Hepatocyte (in vitro differentiated cells): ENCODE measurements around the gene AMPD3. TPM values are rescaled to one million over a fixed set of nuclear protein-coding genes. Genes with fewer than 3 reads are reported as not detected.

Experiments
- DNase-seq: peaks from one replicate; pipeline ENCODE4 v3.0.0-alpha.2; 2016; ENCODE audit warnings: low spot score
- H2AFZ ChIP-seq: fragments of 200-600 bp; sonication (generic); 2 replicates; pipeline ENCODE4 v1.6.0; 2016; ENCODE audit warnings: antibody characterized with exemption, mild to moderate bottlenecking
- H3K27ac ChIP-seq: fragments of 200-600 bp; sonication (generic); 2 replicates; pipeline ENCODE4 v1.5.1; 2016; ENCODE audit warnings: mild to moderate bottlenecking
- H3K27me3 ChIP-seq: fragments of 200-600 bp; sonication (generic); 2 replicates; pipeline ENCODE4 v1.6.1; 2016
- H3K36me3 ChIP-seq: fragments of 200-600 bp; sonication (generic); replicated peaks from 2 replicates; pipeline ENCODE4 v1.5.1; 2016; ENCODE audit warnings: low read depth; ENCODE audit not compliant: insufficient read depth
- H3K4me1 ChIP-seq: fragments of 200-600 bp; sonication (generic); 2 replicates; pipeline ENCODE4 v1.5.1; 2016; ENCODE audit warnings: mild to moderate bottlenecking, moderate library complexity; ENCODE audit not compliant: insufficient read depth
- H3K4me2 ChIP-seq: fragments of 200-600 bp; sonication (generic); 2 replicates; pipeline ENCODE4 v1.6.0; 2016
- H3K4me3 ChIP-seq: fragments of 200-600 bp; sonication (generic); 2 replicates; pipeline ENCODE4 v1.5.1; 2016; ENCODE audit warnings: mild to moderate bottlenecking
- H3K79me2 ChIP-seq: fragments of 200-600 bp; sonication (generic); 2 replicates; pipeline ENCODE4 v1.6.0; 2017; ENCODE audit warnings: mild to moderate bottlenecking
- H3K9me2 ChIP-seq: fragments of 200-600 bp; sonication (generic); replicated peaks from 2 replicates; pipeline ENCODE4 v1.6.0; 2017; ENCODE audit warnings: mild to moderate bottlenecking; ENCODE audit not compliant: insufficient read depth
- H3K9me3 ChIP-seq: fragments of 200-600 bp; sonication (generic); 2 replicates; pipeline ENCODE4 v1.5.1; 2016; ENCODE audit warnings: low read depth, mild to moderate bottlenecking
- H4K20me1 ChIP-seq: fragments of 200-600 bp; sonication (generic); 2 replicates; pipeline ENCODE4 v1.6.0; 2016; ENCODE audit warnings: mild to moderate bottlenecking; ENCODE audit not compliant: insufficient read depth, poor library complexity, severe bottlenecking
- CTCF ChIP-seq: fragments of 200-600 bp; sonication (generic); IDR thresholded peaks from 2 replicates; pipeline ENCODE4 v1.5.1; 2016; ENCODE audit warnings: antibody characterized with exemption, mild to moderate bottlenecking; ENCODE audit not compliant: poor library complexity
- EZH2 ChIP-seq: fragments of 200-600 bp; sonication (generic); IDR thresholded peaks from 2 replicates; pipeline ENCODE4 v1.6.1; 2016; ENCODE audit warnings: antibody characterized with exemption, mild to moderate bottlenecking, borderline replicate concordance
- EZH2phosphoT487 ChIP-seq: fragments of 200-600 bp; sonication (generic); IDR thresholded peaks from one replicate; pipeline ENCODE4 v1.6.1; 2018; ENCODE audit warnings: antibody characterized with exemption, mild to moderate bottlenecking, low read depth, moderate library complexity; ENCODE audit not compliant: unreplicated experiment, severe bottlenecking
- WGBS: methylation state at CpG from one replicate; pipeline ENCODE4 v1.1.6; 2016; ENCODE audit warnings: low lambda C conversion rate; ENCODE audit errors: missing lambda C conversion rate; 5-methylcytosine and 5-hydroxymethylcytosine counted together
- polyA plus RNA-seq: library from polyadenylated mRNA; unstranded; fragments of >200 nt; fragmentation: Nextera tagmentation; extraction: Ambion mirVana; gene quantifications from 2 replicates; pipeline ENCODE4 v1.2.1, GENCODE V29; 2016
- total RNA-seq: library from RNA; depleted of rRNA; stranded (reverse); fragments of >200 nt; gene quantifications from 2 replicates; pipeline ENCODE4 v1.2.3, GENCODE V29; 2014

The AMPD3 gene
- total and polyA plus RNA-seq, 2 experiments from 2014 or later: 1.8 to 4.1 TPM

GRCh38 chr11:10526974-10527918, 72.2 kb downstream of the AMPD3 start:
- H4K20me1 ChIP-seq: no peaks in the 10 kb centered on the region
- no peak for TF ChIP-seq EZH2
- no peak for TF ChIP-seq EZH2phosphoT487
- no peak for TF ChIP-seq CTCF
- H3K36me3 ChIP-seq: no peaks in the 10 kb centered on the region
- no peaks in the 10 kb centered on the region for H3K9me2 ChIP-seq
- H3K79me2 ChIP-seq: no peaks in the 10 kb centered on the region
- H3K4me2 ChIP-seq: no peak overlapping the region
- DNase-seq: no peak
- H3K4me1 ChIP-seq: peaks cover 20% of the 10 kb centered on the region
- no peaks in the 10 kb centered on the region for H3K9me3 ChIP-seq
- WGBS: 85% methylated on average over 6 of the region's 6 CpGs
- no peak overlapping the region for H3K4me3 ChIP-seq
- no peaks in the 10 kb centered on the region for H3K27me3 ChIP-seq
- no peak overlapping the region for H2AFZ ChIP-seq
- H3K27ac ChIP-seq: peak overlapping the region; percentile 47

- H3K36me3 ChIP-seq: no peaks in the 10 kb centered on the region
Measured at GRCh38 chr11:10528121-10528520, 73.1 kb downstream of the AMPD3 start.

DNA sequence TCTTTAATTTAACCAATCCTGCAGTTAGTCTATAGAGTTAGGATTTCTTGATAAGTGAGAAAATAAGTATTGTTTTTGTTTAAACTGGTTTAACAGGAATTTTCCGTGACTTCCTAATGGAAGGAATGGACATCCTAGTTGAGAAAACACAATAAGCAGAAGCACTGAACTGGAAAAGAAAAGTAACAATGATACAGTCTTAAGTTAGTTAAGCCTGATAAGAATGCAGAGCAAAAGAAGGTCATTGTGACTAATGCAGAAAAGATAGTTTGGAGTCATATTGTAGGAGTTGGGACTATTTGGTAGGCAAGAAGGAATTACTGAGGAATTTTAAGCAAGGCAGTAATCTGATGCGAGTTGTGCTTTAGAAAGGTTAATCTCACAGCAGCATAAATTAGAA, 74.2 kb downstream of the AMPD3 start:
- Histone ChIP-seq H3K9me3 (no peaks in the 10 kb centered on the region), H3K9me2 (no peaks in the 10 kb centered on the region), H3K79me2 (no peaks in the 10 kb centered on the region), H3K4me1 (peaks cover 18% of the 10 kb centered on the region), H2AFZ (no peak overlapping the region), H4K20me1 (no peaks in the 10 kb centered on the region), H3K4me3 (no peak overlapping the region), H3K27me3 (no peaks in the 10 kb centered on the region), H3K4me2 (no peak overlapping the region), H3K36me3 (no peaks in the 10 kb centered on the region), H3K27ac (no peak overlapping the region)
- no peak for DNase-seq
- TF ChIP-seq CTCF: no peak
- TF ChIP-seq EZH2: no peak
- no peak for TF ChIP-seq EZH2phosphoT487
- 83% methylated on average over 2 of the region's 2 CpGs for WGBS

More at GRCh38 chr11:10528121-10528520, 73.1 kb downstream of the AMPD3 start:
- Histone ChIP-seq H3K4me3 (no peak overlapping the region), H3K27me3 (no peaks in the 10 kb centered on the region), H2AFZ (no peak overlapping the region), H3K9me2 (no peaks in the 10 kb centered on the region), H3K4me2 (peak overlapping the region; percentile 49), H4K20me1 (no peaks in the 10 kb centered on the region), H3K79me2 (no peaks in the 10 kb centered on the region), H3K27ac (peak overlapping the region; percentile 47), H3K9me3 (no peaks in the 10 kb centered on the region), H3K4me1 (peaks cover 20% of the 10 kb centered on the region)
- DNase-seq: no peak
- TF ChIP-seq EZH2phosphoT487: no peak
- no peak for TF ChIP-seq CTCF
- TF ChIP-seq EZH2: no peak
